ENCODE data around the gene HS3ST5.

- TF ChIP-seq POLR2A (IDR thresholded peaks at IDR 0.05) = no peak
- TF ChIP-seq, protein P1, sequence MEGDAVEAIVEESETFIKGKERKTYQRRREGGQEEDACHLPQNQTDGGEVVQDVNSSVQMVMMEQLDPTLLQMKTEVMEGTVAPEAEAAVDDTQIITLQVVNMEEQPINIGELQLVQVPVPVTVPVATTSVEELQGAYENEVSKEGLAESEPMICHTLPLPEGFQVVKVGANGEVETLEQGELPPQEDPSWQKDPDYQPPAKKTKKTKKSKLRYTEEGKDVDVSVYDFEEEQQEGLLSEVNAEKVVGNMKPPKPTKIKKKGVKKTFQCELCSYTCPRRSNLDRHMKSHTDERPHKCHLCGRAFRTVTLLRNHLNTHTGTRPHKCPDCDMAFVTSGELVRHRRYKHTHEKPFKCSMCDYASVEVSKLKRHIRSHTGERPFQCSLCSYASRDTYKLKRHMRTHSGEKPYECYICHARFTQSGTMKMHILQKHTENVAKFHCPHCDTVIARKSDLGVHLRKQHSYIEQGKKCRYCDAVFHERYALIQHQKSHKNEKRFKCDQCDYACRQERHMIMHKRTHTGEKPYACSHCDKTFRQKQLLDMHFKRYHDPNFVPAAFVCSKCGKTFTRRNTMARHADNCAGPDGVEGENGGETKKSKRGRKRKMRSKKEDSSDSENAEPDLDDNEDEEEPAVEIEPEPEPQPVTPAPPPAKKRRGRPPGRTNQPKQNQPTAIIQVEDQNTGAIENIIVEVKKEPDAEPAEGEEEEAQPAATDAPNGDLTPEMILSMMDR (IDR thresholded peaks at IDR 0.05) = no peak
Measured at GRCh38 chr6:114258376-114258775, 84.4 kb downstream of the HS3ST5 start.

Data from thyroid gland (tissue), 4 donors.